GM12878 (cell line): Measurements from ENCODE around the gene CDC25A. TPM values are rescaled to one million over a fixed set of nuclear protein-coding genes. Genes with fewer than 3 reads are reported as not detected.

Experiments used
- ATAC-seq: fragments of 200-7000 bp; cut with Tn5 transposase; 3 replicates; pipeline ENCODE4 v1.9.1; 2020; ENCODE audit warnings: mild to moderate bottlenecking, moderate library complexity
- BruUV-seq: library from RNA; stranded (reverse); fragments of 400-500 nt; replicated peaks from 2 replicates; lab custom pipeline; 2021; lab: Mats Ljungman, UMichigan
- CTCF ChIA-PET: fragments of 300-600 bp; sonication (Branson Sonifier 250); formaldehyde crosslinking; extraction: SDS; loops from one replicate; lab custom pipeline; 2021; ENCODE audit warnings: inconsistent platforms; lab: Yijun Ruan, JAX
- POLR2A ChIA-PET: fragments of 350-600 bp; formaldehyde crosslinking; extraction: SDS; loops from one replicate; lab custom pipeline; 2021; ENCODE audit warnings: inconsistent platforms; lab: Charles Lee
- RAD21 ChIA-PET: fragments of 300-600 bp; sonication (Branson Sonifier 250); formaldehyde crosslinking; loops from one replicate; lab custom pipeline; 2023; ENCODE audit warnings: antibody characterized with exemption; ENCODE audit not compliant: unreplicated experiment; lab: Charles Lee
- SMC1A ChIA-PET: fragments of 300-600 bp; sonication (Branson Sonifier 250); formaldehyde crosslinking; loops from one replicate; lab custom pipeline; 2023; ENCODE audit not compliant: unreplicated experiment, uncharacterized antibody; lab: Charles Lee
- DNase-seq: peaks from one replicate; pipeline ENCODE4 v3.0.0-alpha.2; 2011; ENCODE audit warnings: low read depth, low spot score
- FAIRE-seq: peaks from 3 replicates; lab custom pipeline; 2011; peaks lifted over from hg19 to GRCh38; lab: Jason Lieb, UNC
- H2AFZ ChIP-seq: 2 replicates; pipeline ENCODE4 v1.6.0; 2011; ENCODE audit warnings: low read depth, low read length, control low read depth; ENCODE audit not compliant: control insufficient read depth
- H3K27ac ChIP-seq: 2 replicates; pipeline ENCODE4 v1.5.1; 2011; ENCODE audit warnings: control low read depth; ENCODE audit not compliant: control insufficient read depth, insufficient read depth
- H3K27me3 ChIP-seq, 2 experiments: replicated peaks in 1 of 2; 2 replicates each; pipeline versions ENCODE4 v1.6.0 to v1.6.1; 2011; ENCODE audit warnings: low read length in 1 of 2; ENCODE audit not compliant: control insufficient read depth in 2 of 2, insufficient read depth in 2 of 2
- H3K36me3 ChIP-seq, 2 experiments: 2 replicates each; pipeline ENCODE4 v1.5.1; 2011; ENCODE audit warnings: low read length in 1 of 2; ENCODE audit not compliant: control insufficient read depth in 2 of 2, insufficient read depth in 2 of 2
- H3K4me1 ChIP-seq: 2 replicates; pipeline ENCODE4 v1.6.1; 2011; ENCODE audit warnings: mild to moderate bottlenecking, low read length, moderate library complexity, mixed read lengths; ENCODE audit not compliant: control insufficient read depth, insufficient read depth
- H3K4me2 ChIP-seq: 2 replicates; pipeline ENCODE4 v1.6.0; 2011; ENCODE audit warnings: control low read depth; ENCODE audit not compliant: control insufficient read depth, insufficient read depth
- H3K4me3 ChIP-seq: fragments of 200-600 bp; sonication (generic); 2 replicates; pipeline ENCODE4 v1.5.1; 2016
- H3K79me2 ChIP-seq: 2 replicates; pipeline ENCODE4 v1.6.0; 2011; ENCODE audit warnings: low read length; ENCODE audit not compliant: control insufficient read depth, insufficient read depth
- H3K9ac ChIP-seq: 2 replicates; pipeline ENCODE4 v1.8.0; 2011; ENCODE audit warnings: low read length, control low read depth, mixed read lengths; ENCODE audit not compliant: control insufficient read depth, insufficient read depth
- H3K9me3 ChIP-seq: replicated peaks from 3 replicates; pipeline ENCODE4 v1.5.1; 2011; ENCODE audit warnings: mild to moderate bottlenecking, low read length; ENCODE audit not compliant: control insufficient read depth, insufficient read depth
- H4K20me1 ChIP-seq: 2 replicates; pipeline ENCODE4 v1.6.0; 2011; ENCODE audit not compliant: control insufficient read depth, insufficient read depth
- CREB1 ChIP-seq: IDR thresholded peaks from 2 replicates; pipeline ENCODE4 v1.6.1; 2012; ENCODE audit warnings: low read depth, mild to moderate bottlenecking, inconsistent platforms
- ETV6 ChIP-seq, 2 experiments: fragments of 450-650 bp in 1 of 2; IDR thresholded peaks in 1 of 2; conservative IDR thresholded peaks in 1 of 2; 2 replicates each; pipeline ENCODE4 v1.6.1; 2014; ENCODE audit warnings: antibody characterized with exemption in 1 of 2, borderline replicate concordance in 1 of 2, low read depth in 1 of 2, mild to moderate bottlenecking in 1 of 2, moderate library complexity in 1 of 2
- MTA2 ChIP-seq: fragments of 450-650 bp; IDR thresholded peaks from 2 replicates; pipeline ENCODE4 v1.6.1; 2016; ENCODE audit warnings: low read depth, mild to moderate bottlenecking, moderate library complexity
- MYC ChIP-seq: IDR thresholded peaks from 2 replicates; pipeline ENCODE4 v1.6.1; 2011; ENCODE audit warnings: mild to moderate bottlenecking, low read length, moderate library complexity, inconsistent platforms; ENCODE audit not compliant: insufficient read depth, insufficient replicate concordance, insufficient read length, severe bottlenecking
- NKRF ChIP-seq: fragments of 450-650 bp; conservative IDR thresholded peaks from 2 replicates; pipeline ENCODE4 v1.6.1; 2017; ENCODE audit warnings: mild to moderate bottlenecking, moderate library complexity
- NRF1 ChIP-seq: conservative IDR thresholded peaks from 2 replicates; pipeline ENCODE4 v1.6.1; 2011; ENCODE audit warnings: mild to moderate bottlenecking, low read depth, low read length, improper control_type of control experiment
- RAD21 ChIP-seq: IDR thresholded peaks from 2 replicates; pipeline ENCODE4 v1.6.1; 2011; ENCODE audit warnings: mild to moderate bottlenecking, low read depth, low read length, moderate library complexity; ENCODE audit not compliant: insufficient read depth
- SREBF1 ChIP-seq: IDR thresholded peaks from 2 replicates; pipeline ENCODE4 v1.6.1; 2012; ENCODE audit warnings: mild to moderate bottlenecking, low read length
- WGBS: methylation state at CpG from one replicate; pipeline ENCODE4 v1.1.6; 2016; ENCODE audit warnings: low lambda C conversion rate; ENCODE audit not compliant: insufficient replicate concordance, insufficient coverage; ENCODE audit errors: missing lambda C conversion rate; 5-methylcytosine and 5-hydroxymethylcytosine counted together
- in situ Hi-C: fragments of 300-500 bp; cut with MboI; formaldehyde crosslinking; loops from 9 replicates; pipeline ENCODE4 v1.14.3; 2018; ENCODE audit warnings: mixed read lengths
- intact Hi-C: fragments of 100-400 bp; cut with micrococcal nuclease; formaldehyde crosslinking; loops from one replicate; pipeline ENCODE4 v1.14.2; 2022; ENCODE audit not compliant: unreplicated experiment
- polyA plus RNA-seq, 11 experiments: library from polyadenylated mRNA; depleted of rRNA in 4 of 11; unstranded in 6 of 11; stranded (reverse) in 5 of 11; fragments of >200 nt; fragmentation: Nextera tagmentation in 4 of 11; fragmentation: Illumina TruSeq in 1 of 11; extraction: Ambion mirVana in 4 of 11; extraction: Trizol in 1 of 11; gene quantifications; 1 replicate in 1 of 11; 2 replicates in 10 of 11; pipeline versions ENCODE4 v1.2.1 to v1.2.3, GENCODE V29; 2011 to 2016; ENCODE audit warnings: inconsistent platforms in 2 of 11, missing spikeins in 2 of 11, low read depth in 1 of 11
- total RNA-seq, 4 experiments: library from RNA; depleted of rRNA in 3 of 4; stranded (reverse); fragments of >200 nt in 3 of 4; fragmentation: Illumina TruSeq in 1 of 4; extraction: Trizol in 1 of 4; gene quantifications; 2 replicates each; pipeline versions ENCODE4 v1.2.1 to v1.2.3, GENCODE V29; 2013 to 2021

CDC25A gene
- total and polyA plus RNA-seq, 10 of the 15 experiments (the other 5 are each of a cell fraction or from before 2014, with no cell fraction given), result 2.9 to 36.6 (median 26.9) TPM

GRCh38 chr3:48120223-48120622, 68.0 kb downstream of the CDC25A start:
- TF ChIP-seq RAD21, result no peak
- no peak for TF ChIP-seq SREBF1
- TF ChIP-seq MTA2, result no peak
- TF ChIP-seq MYC, result no peak
- TF ChIP-seq ETV6 (conservative IDR thresholded peaks at IDR 0.05 in 1 of 2, IDR thresholded peaks at IDR 0.05 in 1 of 2; ENCODE audit: borderline replicate concordance in 1 of 2, low read depth in 1 of 2), result no peak
- no peak for TF ChIP-seq NRF1
- TF ChIP-seq NKRF, result no peak
- no peak for TF ChIP-seq CREB1
- ChIA-PET SMC1A (no interaction called here), RAD21 (interaction anchor here (0.9 kb wide), 1 partner anchor 31 kb away, joined by 3 read pairs; no protein-coding TSS in a partner anchor), POLR2A (interaction anchor here (0.7 kb wide), 1 partner anchor 251 kb away, joined by 3 read pairs; no protein-coding TSS in a partner anchor), CTCF (interaction anchor here (1.1 kb wide), 2 partner anchors 39 to 127 kb away, joined by 3 read pairs; no protein-coding TSS in a partner anchor)
- no peak overlapping the region for H3K4me3 ChIP-seq
- WGBS, result 93% methylated on average over 1 of the region's 1 CpG
- no peak overlapping the region for H3K9ac ChIP-seq
- BruUV-seq, result no TSS peak
- no peak overlapping the region for H3K4me2 ChIP-seq
- H4K20me1 ChIP-seq, result no peaks in the 10 kb centered on the region
- intact Hi-C loops (no loop called here), in situ Hi-C loops (no loop called here)
- ATAC-seq, result no peak
- H3K4me1 ChIP-seq, result no peaks in the 10 kb centered on the region
- no peak overlapping the region for H2AFZ ChIP-seq
- no peak for DNase-seq
- H3K27ac ChIP-seq, result no peak overlapping the region
- H3K36me3 ChIP-seq, result no peaks in the 10 kb centered on the region
- no peak for FAIRE-seq
- H3K27me3 ChIP-seq, result no peaks in the 10 kb centered on the region
- no peaks in the 10 kb centered on the region for H3K9me3 ChIP-seq
- no peaks in the 10 kb centered on the region for H3K79me2 ChIP-seq
